ENCODE data around the gene DDX20. TPM values are rescaled to one million over a fixed set of nuclear protein-coding genes. Genes with fewer than 3 reads are reported as not detected.

The DDX20 gene
- total and polyA plus RNA-seq, 5 donors: 3.4 to 7.7 (median 6.6) TPM

DNA sequence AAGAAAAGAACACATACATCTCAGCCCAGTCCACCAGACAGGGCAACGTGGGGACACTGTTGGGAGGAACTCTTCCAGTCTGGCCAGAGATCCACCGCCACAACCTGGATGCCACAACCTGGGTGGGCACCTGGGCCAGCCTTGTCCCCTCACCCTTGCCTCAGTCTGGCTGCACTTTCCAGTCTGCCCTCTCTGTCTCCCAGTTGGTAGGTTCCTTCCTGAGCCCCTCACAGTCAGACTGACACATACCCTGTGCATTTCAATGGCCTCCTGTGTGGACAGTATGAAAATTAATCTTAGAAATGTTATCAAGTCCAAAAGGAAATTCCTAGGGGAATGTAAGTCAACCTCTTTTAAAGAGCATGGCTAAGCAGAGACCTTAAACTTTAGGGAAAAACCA is 49.5 kb downstream of the DDX20 start:
- WGBS: 78% methylated on average over 2 of the region's 2 CpGs

DNA sequence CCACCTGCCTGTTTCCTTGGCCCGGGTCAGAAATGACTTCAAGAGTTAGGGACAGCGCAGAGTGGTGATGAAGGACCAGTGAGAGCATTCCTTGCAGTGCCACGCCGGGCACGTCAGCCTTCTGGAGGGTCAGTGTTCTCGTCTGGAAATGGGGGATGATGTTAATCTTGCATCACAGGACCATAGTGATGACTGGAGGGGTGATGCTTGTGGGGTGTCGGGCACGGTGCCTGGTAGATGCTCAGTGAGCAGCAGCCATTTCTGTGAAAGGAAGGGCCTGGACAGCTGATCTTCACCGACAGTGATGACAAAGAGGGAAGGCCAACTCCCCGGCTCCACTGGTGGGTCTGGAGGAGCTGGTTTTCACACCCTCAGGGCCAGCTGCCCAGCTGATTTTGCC is 56.2 kb downstream of the DDX20 start:
- 85% methylated on average over 10 of the region's 10 CpGs for WGBS
- no peak overlapping the region for H3K4me3 ChIP-seq (ENCODE audit: low read length)
- ATAC-seq: no peak
- no peaks in the 10 kb centered on the region for H3K27me3 ChIP-seq (ENCODE audit: control insufficient read depth, insufficient read depth)
- intact Hi-C loops (cut with DNase I): no loop called here
- no peaks in the 10 kb centered on the region for H3K9me3 ChIP-seq (ENCODE audit: control insufficient read depth, low read length)
- no peak overlapping the region for H3K27ac ChIP-seq (ENCODE audit: low read length)
- H3K4me1 ChIP-seq (ENCODE audit: control insufficient read depth, insufficient read depth, low read length): no peaks in the 10 kb centered on the region
- no peak for DNase-seq

More for the DNA sequence above, 49.5 kb downstream of the DDX20 start:
- DNase-seq: no peak
- intact Hi-C loops (cut with DNase I): loop anchor here in 1 of 4 donors (10.0 kb wide), 1 partner anchor 180 kb away; the partner anchor contains the start of gene KCND3
- Histone ChIP-seq H3K4me3 (ENCODE audit: low read length) (no peak overlapping the region), H3K9me3 (ENCODE audit: control insufficient read depth, low read length) (no peaks in the 10 kb centered on the region), H3K4me1 (ENCODE audit: control insufficient read depth, insufficient read depth, low read length) (no peaks in the 10 kb centered on the region), H3K27me3 (ENCODE audit: control insufficient read depth, insufficient read depth) (no peaks in the 10 kb centered on the region), H3K27ac (ENCODE audit: low read length) (no peak overlapping the region)
- no peak for ATAC-seq

DNA sequence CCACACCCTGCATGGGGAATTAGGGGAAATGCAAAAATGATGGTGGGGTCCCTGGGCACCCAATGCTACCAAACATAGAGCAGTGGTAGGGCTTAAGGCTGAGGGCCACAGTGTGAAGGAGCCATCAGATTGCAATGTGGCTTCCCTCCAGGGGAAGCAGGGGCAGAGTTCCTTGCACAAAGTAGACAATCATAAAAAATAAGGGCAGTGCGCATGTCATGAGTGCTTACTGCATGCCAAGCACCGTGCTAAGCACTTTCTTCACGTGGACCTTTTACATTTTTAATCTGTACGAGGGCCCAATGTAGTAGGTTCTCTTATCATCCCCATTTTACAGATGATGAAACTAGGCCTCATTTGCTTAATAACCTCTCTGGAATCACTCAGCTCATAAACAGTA is 56.6 kb downstream of the DDX20 start:
- intact Hi-C loops (cut with DNase I): no loop called here
- Histone ChIP-seq H3K4me1 (ENCODE audit: control insufficient read depth, insufficient read depth, low read length) (no peaks in the 10 kb centered on the region), H3K9me3 (ENCODE audit: control insufficient read depth, low read length) (no peaks in the 10 kb centered on the region), H3K27me3 (ENCODE audit: control insufficient read depth, insufficient read depth) (no peaks in the 10 kb centered on the region), H3K27ac (ENCODE audit: low read length) (no peak overlapping the region), H3K4me3 (ENCODE audit: low read length) (no peak overlapping the region)
- 95% methylated on average over 4 of the region's 4 CpGs for WGBS
- ATAC-seq: no peak
- DNase-seq: no peak

DNA sequence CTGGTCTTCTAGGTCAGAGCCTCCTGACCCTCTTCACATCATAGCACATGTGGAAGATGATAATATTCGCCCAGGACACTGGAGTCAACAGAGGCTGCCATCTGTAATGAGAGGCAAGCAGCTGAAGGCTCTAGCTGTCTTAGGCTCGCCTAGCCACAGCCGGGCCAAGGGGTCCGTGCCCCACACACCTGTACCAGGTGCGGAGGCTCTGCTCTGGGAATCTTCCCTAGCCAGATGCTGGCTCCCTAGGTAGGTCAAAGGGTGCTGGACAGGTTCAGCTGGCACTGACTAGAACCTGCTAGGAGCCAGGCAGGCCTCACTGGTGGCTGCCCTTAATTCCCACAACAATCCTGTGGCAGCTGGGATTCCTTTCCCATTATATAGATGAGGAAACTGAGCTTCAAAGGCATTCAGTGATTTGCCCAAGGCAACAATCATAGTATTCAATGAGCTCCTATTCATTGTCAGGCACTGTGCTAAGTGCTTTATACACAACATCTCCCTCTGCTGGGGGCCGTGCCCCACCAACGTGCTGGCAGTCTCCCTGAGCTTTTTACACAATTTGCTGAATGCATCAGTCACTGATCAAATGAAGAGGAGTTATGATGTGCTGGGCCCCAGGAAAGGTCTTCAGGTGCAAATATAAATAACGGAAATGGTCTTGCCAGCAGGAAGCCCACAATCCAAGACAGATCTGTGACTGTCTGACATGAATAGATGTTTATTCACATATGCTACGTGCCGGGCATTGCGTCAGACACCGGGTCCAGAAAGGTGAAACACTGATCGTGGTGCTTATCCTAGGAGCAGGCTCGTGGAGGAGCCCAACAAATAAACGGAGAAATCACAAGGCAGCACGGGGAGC is 58.0 kb downstream of the DDX20 start:
- Histone ChIP-seq H3K9me3 (ENCODE audit: control insufficient read depth, low read length) (no peaks in the 10 kb centered on the region), H3K4me1 (ENCODE audit: control insufficient read depth, insufficient read depth, low read length) (no peaks in the 10 kb centered on the region), H3K27ac (ENCODE audit: low read length) (no peak overlapping the region), H3K27me3 (ENCODE audit: control insufficient read depth, insufficient read depth) (no peaks in the 10 kb centered on the region), H3K4me3 (ENCODE audit: low read length) (no peak overlapping the region)
- ATAC-seq: no peak
- intact Hi-C loops (cut with DNase I): no loop called here
- 82% methylated on average over 16 of the region's 16 CpGs for WGBS
- DNase-seq: no peak

DNA sequence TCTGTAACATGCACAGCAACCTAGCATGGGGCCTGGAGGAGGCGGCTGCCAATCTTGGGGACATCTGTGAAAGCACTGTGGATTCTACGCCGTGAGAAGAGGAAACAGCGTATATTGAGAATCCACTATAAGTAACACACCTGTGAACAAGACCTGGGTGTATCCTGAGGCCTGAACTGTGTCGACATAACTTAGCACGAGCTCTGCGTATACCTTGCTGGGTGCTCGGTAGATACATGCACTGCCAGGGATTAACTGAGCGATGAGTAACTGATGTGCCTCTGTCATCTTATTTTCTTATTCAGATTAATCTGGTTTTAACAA is 58.6 kb downstream of the DDX20 start:
- H3K9me3 ChIP-seq (ENCODE audit: control insufficient read depth, low read length): no peaks in the 10 kb centered on the region
- H3K4me1 ChIP-seq (ENCODE audit: control insufficient read depth, insufficient read depth, low read length): no peaks in the 10 kb centered on the region
- no peak overlapping the region for H3K4me3 ChIP-seq (ENCODE audit: low read length)
- H3K27ac ChIP-seq (ENCODE audit: low read length): no peak overlapping the region
- intact Hi-C loops (cut with DNase I): no loop called here
- WGBS: 94% methylated on average over 9 of the region's 9 CpGs
- ATAC-seq (no peak), DNase-seq (no peak)
- H3K27me3 ChIP-seq (ENCODE audit: control insufficient read depth, insufficient read depth): no peaks in the 10 kb centered on the region

DNA sequence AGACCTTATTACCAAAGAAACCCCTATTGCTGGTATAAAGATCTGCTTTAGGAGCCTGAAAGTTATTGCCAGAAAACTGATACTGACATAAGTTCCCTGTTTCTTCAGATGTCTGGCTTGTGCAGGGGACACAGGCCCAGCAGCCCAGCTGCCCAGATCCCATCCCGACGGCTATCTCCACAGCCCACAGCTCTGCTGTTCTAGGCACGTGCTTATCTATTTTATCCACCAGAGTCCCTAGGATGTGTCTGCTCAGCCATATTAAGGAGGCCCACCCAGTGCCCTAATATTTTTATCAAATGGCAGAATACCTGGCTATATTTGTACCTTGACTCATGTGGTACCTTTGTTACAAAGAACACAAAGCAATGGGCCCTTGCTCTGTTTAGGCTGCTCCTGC is 58.9 kb downstream of the DDX20 start:
- ATAC-seq: no peak
- Histone ChIP-seq H3K27me3 (ENCODE audit: control insufficient read depth, insufficient read depth) (no peaks in the 10 kb centered on the region), H3K4me1 (ENCODE audit: control insufficient read depth, insufficient read depth, low read length) (no peaks in the 10 kb centered on the region), H3K27ac (ENCODE audit: low read length) (no peak overlapping the region), H3K4me3 (ENCODE audit: low read length) (no peak overlapping the region), H3K9me3 (ENCODE audit: control insufficient read depth, low read length) (no peaks in the 10 kb centered on the region)
- DNase-seq: no peak
- WGBS: 54% methylated on average over 3 of the region's 3 CpGs
- intact Hi-C loops (cut with DNase I): no loop called here

Other genes starting within 250 kb of the DDX20 start
- 100 to 1,000 TPM; 104 to 128 (median 111) TPM for gene RAP1A, start 136.1 kb upstream of the DDX20 start, total RNA-seq
- gene RAP1A, start 136.1 kb upstream of the DDX20 start, polyA plus RNA-seq: 110 TPM
- 10 to 100 TPM; 18.9 to 46.2 (median 26.9) TPM for gene INKA2, start 16.5 kb upstream of the DDX20 start, total RNA-seq
- gene INKA2, start 16.5 kb upstream of the DDX20 start, polyA plus RNA-seq: 14.3 TPM
- 10 to 100 TPM; 25.6 to 30.4 (median 27.9) TPM for gene KCND3, start 233.8 kb downstream of the DDX20 start, total RNA-seq
- 11.4 TPM for gene KCND3, start 233.8 kb downstream of the DDX20 start, polyA plus RNA-seq

Data from right cardiac atrium (tissue), 5 donors.